ENCODE data around the gene ZNF736.
"Not testable (repeated sequence)": the region's sequence is repeated elsewhere in the genome, so short reads cannot be mapped to it uniquely, and the experiment has no call there.

ZNF736 gene

DNA sequence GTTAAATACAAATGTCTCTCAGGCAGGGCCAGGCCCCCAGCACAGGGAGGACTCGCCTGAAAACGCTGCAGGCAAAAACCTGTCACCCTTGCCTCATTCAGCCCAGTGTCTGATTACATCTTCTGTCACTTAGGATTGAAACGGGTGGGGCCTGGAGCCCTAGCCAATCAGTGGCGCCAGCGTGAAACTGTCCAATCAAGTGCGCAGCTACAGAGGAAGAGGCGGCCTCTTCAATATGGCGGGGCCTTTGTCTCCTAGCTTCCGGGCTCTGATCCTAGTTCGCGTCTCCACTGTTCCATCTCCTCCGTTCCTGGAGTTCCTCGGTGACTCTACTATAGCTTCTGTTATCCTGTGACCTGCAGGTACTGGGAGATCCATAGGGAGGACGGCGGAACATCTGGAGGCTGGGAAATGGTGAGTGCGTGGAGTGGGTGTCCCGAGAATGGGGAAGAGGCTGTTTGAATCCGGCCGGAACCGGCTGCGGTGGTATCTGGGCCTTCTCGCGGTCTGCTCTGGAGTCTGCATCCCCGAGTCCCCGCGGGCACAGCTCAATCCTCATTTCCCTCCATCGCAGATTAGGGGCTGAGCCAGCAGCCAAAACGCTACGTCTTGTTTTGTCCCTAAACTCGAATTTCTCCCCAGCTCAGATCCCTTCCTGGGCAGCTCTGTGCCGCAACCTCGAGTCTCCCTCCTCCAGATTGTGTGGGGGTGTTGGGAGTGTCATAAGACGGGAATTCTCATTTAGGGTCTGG, at the start of gene ZNF736:
Gene ZNF736 (plus strand): TSS at position 222 of the 752 bp plus-strand sequence. CDS start 190 bp downstream, at position 412.
- DNase-seq (ENCODE audit: low read depth), result peak; percentile 77

- no peak for DNase-seq (ENCODE audit: low read depth)
Measured at GRCh38 chr7:64266341-64266919, 47.3 kb upstream of the ZNF736 start.

- no peak for DNase-seq (ENCODE audit: low read depth)
Measured at GRCh38 chr7:64277630-64278029, 36.1 kb upstream of the ZNF736 start.

- no peak for DNase-seq (ENCODE audit: low read depth)
Measured at GRCh38 chr7:64294701-64295420, 18.9 kb upstream of the ZNF736 start.

GRCh38 chr7:64297418-64297817, 16.3 kb upstream of the ZNF736 start:
- not testable (repeated sequence) for DNase-seq (ENCODE audit: low read depth)

DNA sequence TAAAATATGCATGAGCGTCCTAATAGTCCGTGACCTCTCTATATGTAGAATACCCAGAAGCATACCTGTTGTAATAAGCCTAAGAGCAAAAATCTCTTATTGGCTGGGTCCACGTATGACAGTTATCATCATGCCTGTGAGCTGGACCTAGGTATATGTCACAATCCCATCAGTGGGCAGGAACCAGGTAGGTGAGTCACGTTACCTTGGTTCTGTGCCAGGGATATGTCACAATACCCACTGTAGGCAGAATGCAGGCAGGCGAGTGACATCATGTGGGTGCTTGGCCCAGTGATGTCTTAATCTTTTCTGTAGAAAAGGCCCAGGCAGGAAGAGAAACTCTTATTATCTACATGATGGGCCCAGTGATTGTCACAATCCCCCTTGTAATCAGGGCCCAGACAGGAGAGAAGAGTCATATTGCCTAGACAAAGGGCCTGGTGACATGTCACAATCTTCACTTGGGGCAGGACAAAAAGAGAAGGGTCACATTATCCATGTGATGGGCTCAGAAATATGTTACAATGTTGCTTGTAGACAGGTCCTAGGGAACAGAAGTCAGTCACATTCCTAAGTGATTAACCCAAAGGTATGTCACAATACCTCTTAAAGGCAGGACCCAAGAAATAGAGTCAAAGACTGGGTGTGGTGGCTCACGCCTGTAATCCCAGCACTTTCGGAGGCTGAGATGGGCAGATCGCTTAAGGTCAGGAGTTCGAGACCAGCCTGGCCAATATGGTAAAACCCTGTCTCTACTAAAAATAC, 12.9 kb upstream of the ZNF736 start:
- no peak for DNase-seq (ENCODE audit: low read depth)

- peak; percentile 87 for DNase-seq (ENCODE audit: low read depth)
Measured at GRCh38 chr7:64307254-64308015, 6.3 kb upstream of the ZNF736 start.

- DNase-seq (ENCODE audit: low read depth), result no peak
Measured at GRCh38 chr7:64308016-64308270, 5.8 kb upstream of the ZNF736 start.

- DNase-seq (ENCODE audit: low read depth), result no peak
Measured at GRCh38 chr7:64310426-64310825, 3.3 kb upstream of the ZNF736 start.

DNA sequence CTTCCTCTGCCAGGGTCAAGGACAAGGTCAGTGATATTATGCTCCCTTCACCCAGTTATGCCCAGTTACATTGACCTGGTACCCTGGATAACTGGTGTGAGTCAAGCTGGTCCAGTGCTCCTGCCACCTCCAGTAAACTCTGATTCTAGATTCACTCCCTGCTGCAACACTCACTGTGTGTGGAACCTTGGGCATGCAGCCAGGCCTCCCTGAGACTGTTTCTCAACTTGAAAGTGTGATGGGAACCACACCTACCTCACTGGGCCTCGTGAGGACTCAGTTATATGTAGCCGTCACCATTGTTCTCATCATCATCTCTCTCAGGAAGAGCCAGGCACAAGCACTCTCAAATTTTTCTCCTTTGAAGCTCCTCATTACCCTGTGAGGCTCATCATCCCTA, 935 bp upstream of the ZNF736 start:
- no peak for DNase-seq (ENCODE audit: low read depth)

DNA sequence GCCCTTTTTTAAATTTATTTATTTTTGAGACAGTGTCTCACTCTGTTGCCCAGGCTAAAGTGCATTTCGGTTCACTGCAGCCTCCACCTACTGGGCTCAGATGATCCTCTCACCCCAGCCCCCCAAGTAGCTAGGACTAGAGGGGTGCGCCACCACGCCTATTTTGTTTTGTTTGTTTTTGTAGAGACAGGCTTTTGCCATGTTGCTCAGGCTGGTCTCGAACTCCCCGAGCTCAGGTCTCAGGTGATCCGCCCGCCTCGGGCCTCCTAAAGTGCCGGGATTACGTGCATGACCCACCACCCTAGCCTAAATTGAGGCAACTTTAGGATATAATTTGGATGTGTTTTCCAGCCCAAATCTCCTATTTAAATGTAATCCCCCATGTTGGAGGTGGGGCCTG, 805 bp downstream of the ZNF736 start:
- DNase-seq (ENCODE audit: low read depth), result no peak

DNA sequence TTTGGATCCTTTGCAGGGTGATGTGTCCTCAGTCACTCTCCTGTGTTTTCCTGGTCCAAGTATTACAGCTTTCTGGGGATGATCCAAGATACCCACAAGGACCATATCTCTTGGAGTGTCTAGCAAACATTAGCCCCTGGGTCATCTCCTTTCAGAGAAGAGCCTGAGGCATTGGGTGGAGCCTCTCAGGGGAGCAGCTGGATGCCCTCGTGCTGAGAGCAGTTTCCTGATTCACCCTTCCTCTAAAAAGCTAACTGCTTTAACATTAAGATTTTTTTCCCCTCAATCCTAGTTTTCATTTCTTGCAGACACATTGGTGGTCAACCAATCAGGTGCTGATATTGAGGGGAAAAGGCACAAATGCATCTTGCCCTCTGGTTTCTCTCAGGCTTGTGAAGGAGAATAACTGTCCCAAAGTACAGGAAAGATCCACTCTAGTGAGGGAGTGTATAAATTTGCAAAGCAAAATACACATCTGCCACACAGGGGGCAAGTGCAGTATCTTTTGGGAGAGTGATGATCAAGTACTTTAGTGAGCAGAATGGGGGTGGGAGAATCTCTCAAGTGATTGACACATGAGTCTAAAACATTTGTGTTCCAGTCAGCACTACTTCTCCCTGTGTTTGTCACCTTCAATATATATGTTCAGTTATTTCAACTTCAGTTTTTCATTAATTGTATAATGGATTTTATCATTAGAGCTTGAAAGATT, 2.4 kb downstream of the ZNF736 start:
- not testable (repeated sequence) for DNase-seq (ENCODE audit: low read depth)

DNA sequence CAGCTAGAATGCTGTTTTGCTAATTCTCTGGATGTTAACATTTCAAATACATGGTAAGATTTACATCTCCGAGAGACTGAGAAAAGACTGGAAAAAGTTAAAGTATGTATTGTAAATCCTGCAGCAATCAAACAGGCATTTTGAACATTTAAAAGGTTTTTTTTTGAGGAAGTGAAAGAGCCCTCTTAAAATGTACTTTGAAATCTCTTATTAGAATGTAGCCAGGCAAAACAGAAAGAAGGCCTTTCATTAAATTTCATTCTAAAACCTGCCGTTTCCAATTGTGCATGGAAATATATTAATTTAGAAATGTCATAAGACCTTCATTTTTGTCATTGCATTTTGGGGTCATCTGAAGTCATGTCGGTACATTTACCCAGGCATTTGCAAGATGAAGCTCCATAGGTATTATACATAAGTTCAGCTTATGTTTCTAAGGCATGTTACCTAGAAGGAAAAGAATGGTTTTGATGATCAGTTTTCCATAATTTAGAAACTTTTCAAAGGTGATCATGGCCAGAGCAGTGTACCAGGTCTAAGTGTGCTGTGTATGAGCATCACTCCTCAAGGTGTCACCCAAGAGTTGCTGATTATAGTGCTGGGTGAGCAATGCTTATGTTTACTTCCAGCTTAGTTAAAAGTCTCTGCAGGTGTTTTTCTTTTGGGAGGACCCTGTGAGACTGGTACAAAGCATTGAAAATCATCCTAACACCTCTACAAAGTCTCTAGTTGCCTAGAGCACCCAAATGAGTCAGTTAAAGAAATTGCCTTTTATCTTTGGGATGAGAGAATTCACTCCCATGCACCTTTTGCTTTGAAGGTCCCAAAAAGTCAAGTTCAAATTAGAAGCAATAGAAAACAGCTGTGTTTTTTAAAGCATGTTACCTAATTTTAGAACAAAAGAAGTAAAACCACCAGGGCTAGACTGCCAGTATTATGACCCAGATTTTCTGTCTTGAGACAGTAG, 7.1 kb downstream of the ZNF736 start:
- no peak for DNase-seq (ENCODE audit: low read depth)

DNA sequence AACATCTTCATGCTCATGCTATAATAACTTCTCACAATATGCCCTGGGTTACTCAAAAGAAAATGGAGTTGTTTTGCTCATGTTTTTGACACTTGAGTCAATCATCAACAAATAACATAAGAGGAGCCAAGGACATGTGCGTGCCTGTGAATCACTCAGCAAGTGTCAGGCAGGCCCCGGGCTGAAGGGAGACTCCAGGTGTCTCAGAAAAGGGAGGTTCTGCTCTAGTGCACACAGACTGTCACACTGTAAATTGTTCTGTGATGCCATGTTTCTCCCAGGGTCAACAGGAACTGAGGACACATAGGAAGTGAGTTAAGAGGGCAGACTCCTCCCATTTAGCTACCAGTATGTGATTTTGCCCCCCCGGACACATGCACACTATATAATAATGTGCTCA, 10.4 kb downstream of the ZNF736 start:
- not testable (repeated sequence) for DNase-seq (ENCODE audit: low read depth)

DNA sequence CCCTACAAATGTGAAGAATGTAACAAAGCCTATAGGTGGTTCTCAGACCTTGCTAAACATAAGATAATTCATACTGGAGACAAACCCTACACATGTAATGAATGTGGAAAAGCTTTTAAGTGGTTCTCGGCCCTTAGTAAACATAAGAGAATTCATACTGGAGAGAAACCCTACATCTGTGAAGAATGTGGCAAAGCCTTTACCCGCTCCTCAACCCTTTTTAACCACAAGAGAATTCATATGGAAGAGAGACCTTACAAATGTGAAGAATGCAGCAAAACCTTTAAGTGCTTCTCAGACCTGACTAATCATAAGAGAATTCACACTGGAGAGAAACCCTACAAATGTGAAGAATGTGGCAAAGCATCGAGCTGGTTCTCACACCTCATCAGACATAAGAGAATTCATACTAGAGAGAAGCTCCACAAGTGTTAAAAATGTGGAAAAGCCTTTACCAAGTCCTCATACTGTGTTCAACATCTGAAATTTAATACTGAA, 35.0 kb downstream of the ZNF736 start:
- DNase-seq (ENCODE audit: low read depth), result not testable (repeated sequence)

DNA sequence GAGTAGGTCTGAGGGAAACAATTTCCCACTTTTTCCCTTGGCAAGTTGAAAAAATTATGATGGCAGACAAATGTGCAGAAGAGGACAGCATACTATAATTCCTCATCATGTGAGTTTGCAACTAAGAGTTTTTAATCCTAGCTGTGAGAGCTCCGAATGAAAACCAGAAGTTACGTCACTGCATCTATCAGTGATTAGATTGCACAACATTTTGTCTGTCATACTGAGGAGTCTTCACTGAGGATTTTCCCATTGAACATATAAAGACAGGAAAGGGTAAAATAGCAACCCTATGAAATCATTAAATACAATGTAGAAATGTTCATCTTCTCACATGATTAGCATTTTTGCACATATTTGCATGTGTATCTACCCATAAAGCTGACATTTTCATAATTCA, 45.8 kb downstream of the ZNF736 start:
- no peak for DNase-seq (ENCODE audit: low read depth)

DNA sequence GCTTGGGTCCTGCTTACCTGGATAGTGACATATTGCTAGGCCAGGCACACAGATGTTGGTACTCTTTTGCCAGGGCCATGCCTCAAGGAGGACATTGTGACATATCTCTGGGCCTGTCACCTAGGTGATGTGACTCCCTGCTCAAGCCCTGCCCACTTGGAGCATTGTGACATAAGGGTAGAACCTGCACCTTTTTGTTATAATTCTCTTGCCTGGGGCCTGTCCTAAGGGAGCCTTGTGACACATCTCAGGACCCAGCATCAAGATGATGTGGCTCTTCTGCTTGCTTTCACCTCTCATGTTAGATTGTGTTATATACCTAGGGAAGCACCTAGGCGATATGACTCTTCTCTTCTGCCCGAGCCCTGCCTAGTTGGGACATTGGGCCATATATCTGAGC, 57.4 kb downstream of the ZNF736 start:
- no peak for DNase-seq (ENCODE audit: low read depth)

DNA sequence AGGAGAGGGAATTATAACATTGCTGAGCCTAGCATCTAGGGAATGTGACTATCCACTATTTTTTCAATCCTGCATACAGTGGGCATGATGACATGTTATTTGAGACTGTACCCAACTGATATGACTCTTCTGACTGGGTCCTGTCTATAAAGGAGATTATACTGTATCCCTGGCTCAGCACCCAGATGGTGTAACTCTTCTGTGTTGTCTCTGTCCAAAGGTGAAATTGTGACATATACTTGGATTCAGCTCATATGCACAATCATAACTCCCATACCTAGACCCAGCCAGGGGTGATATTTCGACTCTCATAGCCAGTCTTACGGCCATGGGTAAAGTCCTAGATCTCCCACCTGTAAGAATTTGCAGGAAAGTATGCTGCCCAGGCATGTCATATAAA, 59.3 kb downstream of the ZNF736 start:
- no peak for DNase-seq (ENCODE audit: low read depth)

DNA sequence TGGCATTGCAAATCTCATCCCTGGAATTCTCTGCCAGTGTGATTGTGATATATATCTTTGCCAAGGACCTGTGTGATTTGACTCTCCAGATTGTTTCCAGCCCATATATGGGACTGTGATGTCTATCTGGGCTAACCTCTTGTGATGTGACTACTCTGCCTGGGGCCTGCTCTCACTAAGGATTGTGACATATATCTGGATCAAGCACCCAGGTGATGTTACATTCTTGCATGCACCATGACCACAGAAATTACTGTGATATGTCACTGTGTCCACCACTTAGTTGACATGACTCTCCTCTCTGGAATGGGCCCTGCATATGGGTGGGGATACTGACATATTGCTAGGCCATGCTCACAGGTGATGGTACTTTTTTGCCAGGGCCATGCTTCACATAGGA, 86.6 kb downstream of the ZNF736 start:
- no peak for DNase-seq (ENCODE audit: low read depth)
